GM19099 (cell line): Measurements from ENCODE around the gene PLD5.

Experiments
- POLR2A ChIP-seq: IDR thresholded peaks from 3 replicates; pipeline ENCODE4 v1.6.1; 2011; ENCODE audit warnings: low read depth; ENCODE audit not compliant: insufficient read length; ENCODE audit errors: extremely low read depth

The PLD5 gene

GRCh38 chr1:242404296-242404695 lies 120.2 kb downstream of the PLD5 start:
- no peak for TF ChIP-seq POLR2A

- no peak for TF ChIP-seq POLR2A
These were observed 121.5 kb downstream of the PLD5 start for GRCh38 chr1:242402956-242403355.

DNA sequence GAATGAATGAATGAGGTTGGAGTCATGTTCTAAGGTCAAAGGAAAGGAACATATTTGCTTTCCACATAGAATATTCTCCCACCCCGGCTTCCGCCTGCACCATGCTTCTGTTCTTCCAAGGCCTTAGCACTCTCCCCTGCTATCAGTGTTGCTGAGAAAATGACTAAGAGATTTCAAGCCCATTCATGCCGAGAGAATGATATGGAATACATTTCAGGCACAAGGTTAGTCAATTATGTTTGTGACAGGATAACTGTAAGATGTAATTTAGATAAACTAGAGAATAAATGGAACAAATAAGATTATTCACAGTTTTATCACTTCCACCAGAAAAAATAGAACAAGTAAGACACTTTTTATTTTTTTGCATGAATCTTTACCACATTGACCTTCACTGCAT lies 122.6 kb downstream of the PLD5 start:
- TF ChIP-seq POLR2A = no peak

- no peak for TF ChIP-seq POLR2A
These were observed 126.1 kb downstream of the PLD5 start for GRCh38 chr1:242398351-242398750.

DNA sequence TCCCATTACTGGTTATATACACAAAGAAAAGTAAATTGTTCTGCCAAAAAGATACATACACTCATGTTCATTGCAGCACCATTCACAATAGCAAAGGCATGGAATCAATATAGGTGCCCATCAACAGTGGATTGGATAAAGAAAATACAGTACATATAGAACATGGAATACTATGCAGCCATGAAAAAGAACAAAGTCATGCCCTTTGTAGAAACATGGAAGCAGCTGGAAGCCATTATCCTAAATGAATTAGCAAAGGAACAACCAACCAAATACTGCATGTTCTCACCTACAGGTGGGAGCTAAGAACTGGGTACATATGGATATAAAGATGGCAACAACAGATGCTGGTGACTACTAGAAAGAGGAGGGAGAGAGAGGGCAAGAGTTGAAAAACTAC lies 132.6 kb downstream of the PLD5 start:
- no peak for TF ChIP-seq POLR2A

- TF ChIP-seq POLR2A = no peak
These were observed 174.9 kb downstream of the PLD5 start for GRCh38 chr1:242349636-242350035.

GRCh38 chr1:242318140-242318539 lies 206.4 kb downstream of the PLD5 start:
- no peak for TF ChIP-seq POLR2A

DNA sequence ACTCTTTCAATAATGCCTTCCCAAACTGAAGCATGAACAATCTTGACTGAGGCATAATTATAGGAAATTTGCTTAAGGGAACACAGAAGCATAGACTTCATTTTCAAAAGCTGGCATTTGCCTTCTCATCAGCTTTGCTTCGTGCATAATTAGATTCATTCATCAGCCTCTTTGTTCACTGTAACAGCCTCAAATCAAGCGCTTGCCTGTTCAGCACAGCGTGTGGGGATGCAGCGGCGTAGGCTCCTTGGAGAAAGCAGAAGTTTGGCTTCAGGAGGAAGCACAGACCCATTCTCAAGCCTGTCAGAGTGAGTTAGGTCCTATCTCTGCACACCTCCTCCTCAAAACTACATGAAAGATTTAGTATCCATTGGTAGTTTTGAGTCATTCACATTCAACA lies 279.2 kb downstream of the PLD5 start:
- TF ChIP-seq POLR2A = no peak

DNA sequence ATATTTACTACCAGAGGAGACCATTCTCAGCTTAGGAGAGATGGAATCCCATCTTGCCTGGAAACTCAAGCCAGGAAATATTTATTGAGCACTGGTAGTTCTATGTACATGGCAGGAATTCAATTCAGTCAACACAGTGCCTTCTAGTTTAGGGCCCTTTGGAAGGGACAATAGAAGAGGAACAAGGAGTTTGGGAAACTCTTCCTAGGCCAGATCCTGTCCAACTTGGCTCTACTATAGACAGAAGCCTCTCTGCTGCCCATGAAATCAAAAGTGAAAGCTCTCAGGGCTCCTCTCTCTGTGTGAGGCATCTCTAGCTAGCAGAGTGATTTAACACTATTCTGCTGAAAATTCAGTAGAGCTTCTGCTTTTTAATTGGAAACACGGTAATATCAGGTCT lies 281.0 kb downstream of the PLD5 start:
- no peak for TF ChIP-seq POLR2A

DNA sequence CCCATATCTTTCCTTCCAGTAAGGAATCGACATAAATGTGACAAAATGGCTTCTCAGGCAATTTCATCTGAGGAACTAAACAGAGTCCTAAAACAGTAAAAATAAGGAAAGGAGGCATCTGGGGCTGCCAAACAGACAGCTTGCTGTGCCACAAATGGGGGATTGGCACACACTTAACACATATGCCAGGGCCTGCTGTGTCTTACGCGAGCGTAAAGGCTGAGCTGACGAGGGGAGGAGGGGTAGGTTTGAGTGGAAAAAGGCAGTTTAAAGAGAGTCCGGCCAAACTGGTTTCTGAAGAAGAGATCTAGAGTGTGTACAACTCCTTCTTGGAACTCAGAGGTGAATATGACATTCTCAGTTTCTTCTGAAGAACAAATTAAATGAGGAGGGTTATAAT lies 281.5 kb downstream of the PLD5 start:
- TF ChIP-seq POLR2A = no peak

DNA sequence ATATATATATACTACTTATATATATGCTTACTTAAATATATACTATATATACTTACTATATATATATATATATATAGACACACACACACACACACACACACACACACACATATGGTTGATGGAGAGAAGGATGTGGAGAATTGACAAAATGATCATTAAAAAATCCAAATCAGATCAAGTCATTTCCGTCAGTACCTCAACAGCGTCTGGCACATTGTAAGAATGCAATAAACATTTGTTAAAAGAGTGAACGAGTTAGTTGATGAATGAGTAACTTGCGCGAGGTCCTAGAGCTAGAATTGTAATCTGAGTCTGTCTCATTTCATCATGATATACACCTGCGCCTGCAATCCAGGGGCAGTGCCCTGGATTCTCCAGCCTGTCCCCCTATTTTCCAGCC lies 282.6 kb downstream of the PLD5 start:
- TF ChIP-seq POLR2A = no peak

DNA sequence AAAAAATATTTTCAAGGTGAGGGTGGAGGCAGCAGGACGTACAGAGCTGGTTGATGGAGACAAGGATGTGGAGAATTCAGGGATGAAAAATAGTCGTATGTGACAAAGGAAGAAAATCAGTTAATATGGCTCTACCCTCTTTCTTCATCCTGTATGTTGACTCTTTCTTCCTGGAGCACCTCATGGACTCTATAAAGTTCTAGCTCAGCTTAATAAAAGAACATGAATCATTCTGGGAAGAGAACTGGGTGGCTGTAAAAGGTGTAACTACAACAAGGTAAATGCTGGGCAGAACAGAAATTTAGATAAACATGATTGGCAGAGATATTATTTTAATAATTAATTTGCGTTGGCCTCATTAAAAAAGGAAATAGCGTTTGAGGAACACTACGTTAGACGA lies 283.8 kb downstream of the PLD5 start:
- no peak for TF ChIP-seq POLR2A

DNA sequence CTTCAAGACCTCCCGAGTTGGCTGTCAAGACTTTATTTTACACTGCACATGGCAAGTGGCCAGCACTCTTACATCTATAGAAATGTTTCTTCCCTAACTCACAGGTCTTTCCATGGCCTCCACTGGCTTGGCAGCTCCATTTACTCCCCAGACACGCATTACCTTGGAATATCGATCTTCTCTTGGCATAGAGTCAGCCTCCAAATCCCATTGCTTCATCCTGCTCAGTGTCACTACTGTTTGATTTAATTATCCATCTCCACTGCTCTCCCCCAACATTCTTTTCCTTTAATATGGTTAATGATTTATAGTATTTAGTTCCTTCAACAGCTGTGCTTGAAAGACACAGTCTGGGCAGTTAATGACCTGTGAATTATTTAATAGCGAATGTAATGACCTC lies 284.4 kb downstream of the PLD5 start:
- TF ChIP-seq POLR2A = no peak

DNA sequence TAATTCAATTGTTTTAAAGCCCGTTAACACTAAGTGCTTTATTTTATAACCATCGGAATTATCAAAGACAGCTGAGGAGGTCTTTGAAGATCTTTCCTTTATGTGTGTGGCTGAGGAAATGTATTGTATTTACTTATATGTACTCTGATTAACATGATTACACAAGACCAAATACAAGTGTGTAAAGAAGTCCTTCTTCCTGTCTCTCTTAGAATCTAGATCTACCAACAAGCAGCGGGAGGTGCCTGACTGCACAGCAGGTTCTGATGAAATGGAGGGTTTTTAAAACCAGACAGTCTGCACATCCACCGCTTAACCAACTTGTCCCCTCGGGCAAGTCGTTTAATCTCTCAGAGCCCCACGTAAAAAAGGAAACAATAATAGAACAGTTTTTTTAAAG lies 285.1 kb downstream of the PLD5 start:
- TF ChIP-seq POLR2A = no peak

DNA sequence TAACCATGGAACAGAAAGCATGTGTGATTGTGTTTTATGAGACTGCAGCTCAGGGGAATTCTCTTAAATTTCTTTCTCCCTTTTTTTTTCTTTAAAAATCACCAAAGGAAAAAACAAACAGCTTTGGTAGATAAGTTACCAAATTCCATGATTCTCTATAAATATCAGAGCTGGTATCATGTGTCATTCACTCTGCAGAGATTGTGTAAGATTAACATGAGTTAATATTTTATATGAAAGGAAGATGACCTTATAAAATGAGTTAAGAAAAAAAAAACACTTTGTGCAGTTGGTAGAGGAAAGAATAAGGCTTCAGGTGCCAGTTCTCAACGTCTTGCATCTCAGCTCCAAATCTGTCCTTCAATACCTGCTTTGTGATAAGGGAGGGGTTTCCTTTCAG lies 287.4 kb downstream of the PLD5 start:
- no peak for TF ChIP-seq POLR2A

- no peak for TF ChIP-seq POLR2A
These were observed 295.5 kb downstream of the PLD5 start for GRCh38 chr1:242228991-242229390.

GRCh38 chr1:242225767-242226573 lies 298.5 kb downstream of the PLD5 start:
- TF ChIP-seq POLR2A = no peak
